GM18502 (cell line): ENCODE data around the gene ZNF581.

Experiments
- ATAC-seq: cut with Tn5 transposase; IDR thresholded peaks from one replicate; pipeline ENCODE4 v1.9.1; 2021; ENCODE audit warnings: mild to moderate bottlenecking; ENCODE audit not compliant: unreplicated experiment, poor library complexity

The ZNF581 gene

GRCh38 chr19:55643003-55643886 is at the start of gene ZNF581:
Gene ZNF581 (plus strand): TSS chr19:55643649. CDS start chr19:55644572, 923 bp downstream.
- no peak for ATAC-seq

DNA sequence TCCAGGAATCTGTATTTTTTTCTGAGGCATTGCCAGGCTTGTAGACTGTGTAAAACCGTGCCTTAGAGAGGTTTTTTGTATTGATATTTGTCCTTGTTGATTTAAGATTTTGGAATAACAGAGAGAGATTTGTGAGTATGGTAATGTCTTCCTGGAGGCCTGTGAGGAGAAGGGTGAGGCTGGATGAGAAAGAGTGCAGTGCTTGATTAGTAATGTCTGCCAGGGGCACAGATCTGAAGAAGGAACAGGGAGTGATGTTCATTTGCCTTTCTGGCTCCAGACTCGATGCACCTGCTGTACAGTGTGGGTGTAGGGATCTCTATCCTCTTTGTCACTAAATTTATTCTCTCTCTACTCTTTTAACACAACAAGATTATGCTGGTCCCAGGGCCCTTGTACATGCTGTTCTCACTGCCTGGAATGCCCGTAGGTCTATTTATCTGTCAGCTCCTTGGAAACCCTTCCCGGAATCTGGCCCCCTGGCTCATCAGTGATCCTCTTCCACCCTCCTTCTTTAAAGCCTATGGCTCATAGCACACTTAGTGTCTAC is 48.4 kb upstream of the ZNF581 start:
- ATAC-seq: no peak

DNA sequence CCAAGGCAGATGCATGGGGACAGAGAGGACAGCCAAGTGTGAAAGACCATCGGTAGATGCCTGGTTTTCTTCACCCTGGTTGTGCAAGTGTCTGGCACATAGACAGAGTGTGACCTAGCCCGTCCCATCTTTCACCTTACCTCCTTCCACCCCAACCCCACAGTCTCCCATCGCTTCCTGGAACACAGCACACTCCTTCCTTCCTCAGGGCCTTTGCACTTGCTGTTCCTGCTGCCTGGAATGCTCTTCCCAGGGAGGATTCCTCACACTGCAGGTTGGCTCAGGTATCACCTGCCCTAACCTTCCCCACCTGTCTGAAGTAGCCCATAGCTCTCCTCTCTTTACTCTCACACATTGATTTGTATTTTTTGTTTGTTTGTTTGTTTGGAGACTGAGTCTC is 47.1 kb upstream of the ZNF581 start:
- no peak for ATAC-seq

- ATAC-seq: no peak
These were observed 45.9 kb upstream of the ZNF581 start for GRCh38 chr19:55597501-55597921.

DNA sequence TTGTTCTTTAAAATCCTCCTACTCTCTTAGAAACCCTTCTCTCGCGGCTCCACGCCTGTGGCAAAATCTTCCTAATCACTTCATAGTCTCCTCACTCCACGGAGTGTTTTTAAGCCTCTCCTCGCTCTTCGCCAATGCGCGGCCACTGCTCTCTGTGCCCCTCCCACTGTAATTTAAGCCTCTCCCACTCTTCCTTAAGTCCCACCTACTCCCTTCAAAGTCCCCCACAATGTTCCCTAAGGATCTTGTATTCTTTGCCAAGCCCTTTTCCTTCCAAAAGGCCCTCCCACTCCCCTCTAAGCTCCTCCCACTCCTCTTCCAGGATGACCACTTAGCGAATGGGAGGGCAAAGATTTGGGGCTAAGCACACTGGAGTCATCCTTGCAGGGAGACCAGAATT is 45.4 kb upstream of the ZNF581 start:
- ATAC-seq: no peak

- peak; percentile 58 for ATAC-seq
These were observed 44.6 kb upstream of the ZNF581 start for GRCh38 chr19:55598719-55599467.

- peak; percentile 55 for ATAC-seq
These were observed 44.0 kb upstream of the ZNF581 start, which contains the start of gene FIZ1 for GRCh38 chr19:55599468-55599841. Gene FIZ1 (minus strand): TSS chr19:55599517. CDS start chr19:55597865, 1,652 bp downstream.

GRCh38 chr19:55599842-55600661 is 43.4 kb upstream of the ZNF581 start, which contains the start of gene ZNF524:
Gene ZNF524 (plus strand): TSS chr19:55600288. CDS start chr19:55602113, 1,825 bp downstream.
- ATAC-seq: peak; percentile 51

- ATAC-seq: no peak
These were observed 42.8 kb upstream of the ZNF581 start for GRCh38 chr19:55600662-55601028.

DNA sequence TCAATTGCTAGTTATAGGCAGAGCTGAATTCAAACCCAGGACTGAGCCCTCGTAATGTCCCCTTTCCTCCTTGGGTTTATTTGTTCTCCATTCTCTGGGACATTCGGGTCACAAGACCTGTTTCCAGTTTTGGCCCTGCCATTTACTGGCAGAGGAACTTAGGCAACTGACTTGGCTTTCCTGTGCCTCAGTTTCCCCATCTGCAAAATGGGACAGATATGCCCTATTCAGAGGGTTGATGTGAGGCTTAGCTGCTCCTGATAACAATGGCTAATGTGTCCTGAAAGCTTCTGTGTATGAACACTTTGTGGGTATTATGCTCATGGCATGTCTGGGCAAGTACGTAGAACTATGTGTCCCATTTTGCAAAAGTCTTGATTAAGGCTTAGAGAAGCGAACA is 42.4 kb upstream of the ZNF581 start:
- no peak for ATAC-seq

DNA sequence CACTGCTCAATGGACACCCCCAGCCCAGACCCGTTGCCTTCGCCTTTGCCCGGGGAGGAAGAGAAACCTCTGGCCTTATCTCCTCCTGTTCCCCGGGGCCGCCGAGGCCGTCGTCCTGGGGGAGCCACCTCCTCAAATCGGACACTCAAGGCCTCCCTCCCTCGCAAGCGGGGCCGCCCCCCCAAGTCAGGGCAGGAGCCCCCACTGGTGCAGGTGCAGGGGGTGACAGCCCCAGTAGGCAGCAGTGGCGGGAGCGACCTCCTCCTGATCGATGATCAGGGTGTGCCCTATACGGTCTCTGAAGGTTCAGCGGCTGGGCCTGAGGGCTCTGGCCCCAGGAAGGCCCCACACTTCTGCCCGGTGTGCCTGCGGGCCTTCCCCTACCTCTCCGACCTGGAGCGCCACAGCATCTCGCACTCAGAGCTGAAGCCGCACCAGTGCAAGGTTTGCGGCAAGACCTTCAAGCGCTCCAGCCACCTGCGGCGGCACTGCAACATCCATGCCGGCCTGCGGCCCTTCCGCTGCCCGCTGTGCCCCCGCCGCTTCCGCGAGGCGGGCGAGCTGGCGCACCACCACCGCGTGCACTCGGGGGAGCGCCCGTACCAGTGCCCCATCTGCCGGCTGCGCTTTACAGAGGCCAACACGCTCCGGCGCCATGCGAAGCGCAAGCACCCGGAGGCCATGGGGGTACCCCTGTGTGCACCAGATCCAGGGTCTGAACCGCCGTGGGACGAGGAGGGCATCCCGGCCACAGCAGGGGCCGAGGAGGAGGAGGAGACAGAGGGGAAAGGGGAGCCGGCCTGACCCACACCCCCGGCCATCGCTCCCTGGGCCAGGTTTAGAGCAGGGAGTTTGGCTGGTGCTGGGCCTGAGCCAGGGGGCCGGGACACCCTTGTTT is 41.1 kb upstream of the ZNF581 start:
- ATAC-seq: no peak

GRCh38 chr19:55603115-55603514 is 40.3 kb upstream of the ZNF581 start:
- no peak for ATAC-seq

GRCh38 chr19:55603581-55604292 is 39.7 kb upstream of the ZNF581 start:
- ATAC-seq: no peak

DNA sequence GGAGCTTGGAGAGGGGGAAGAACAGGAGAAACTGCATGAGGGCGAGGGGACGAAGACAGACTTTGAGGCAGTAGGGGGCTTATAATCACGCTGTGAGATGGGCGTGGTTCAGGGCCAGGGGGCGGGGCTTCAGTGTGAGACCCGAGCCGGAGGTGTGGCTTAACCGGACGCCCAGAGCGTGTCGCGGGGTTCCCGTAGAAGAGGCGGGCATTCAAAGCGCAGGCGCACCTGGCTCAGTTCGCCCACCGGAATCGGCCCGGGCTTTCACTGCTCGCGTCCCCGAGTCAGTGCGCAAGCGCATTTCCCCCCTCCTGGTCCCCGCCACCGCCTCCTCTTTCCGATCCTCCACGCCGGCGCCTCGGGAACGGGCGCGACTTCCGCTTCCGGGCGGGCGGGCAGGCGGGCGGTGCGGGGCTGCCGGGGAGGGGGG is 38.2 kb upstream of the ZNF581 start:
- peak; percentile 69 for ATAC-seq

GRCh38 chr19:55605637-55606470 is 37.6 kb upstream of the ZNF581 start, which contains the start of gene ZNF865:
Gene ZNF865 (plus strand): TSS chr19:55605647. CDS start chr19:55613619, 7,972 bp downstream.
- ATAC-seq: peak; percentile 30

DNA sequence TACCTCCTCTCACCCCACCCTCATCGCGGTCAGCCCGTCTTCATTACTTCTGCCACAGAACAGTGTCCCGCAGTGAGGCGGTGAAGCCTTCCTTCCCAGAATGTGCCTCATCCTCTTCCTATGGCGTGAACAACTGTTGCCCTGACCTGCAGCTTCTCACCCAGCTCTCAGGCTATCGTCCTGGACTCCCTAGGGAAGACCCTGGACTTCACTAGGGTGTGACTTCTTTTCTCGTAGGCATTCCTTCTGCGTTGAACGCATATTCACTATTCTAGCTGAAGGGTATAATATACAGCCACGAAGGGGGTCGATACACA is 37.0 kb upstream of the ZNF581 start:
- ATAC-seq: no peak

DNA sequence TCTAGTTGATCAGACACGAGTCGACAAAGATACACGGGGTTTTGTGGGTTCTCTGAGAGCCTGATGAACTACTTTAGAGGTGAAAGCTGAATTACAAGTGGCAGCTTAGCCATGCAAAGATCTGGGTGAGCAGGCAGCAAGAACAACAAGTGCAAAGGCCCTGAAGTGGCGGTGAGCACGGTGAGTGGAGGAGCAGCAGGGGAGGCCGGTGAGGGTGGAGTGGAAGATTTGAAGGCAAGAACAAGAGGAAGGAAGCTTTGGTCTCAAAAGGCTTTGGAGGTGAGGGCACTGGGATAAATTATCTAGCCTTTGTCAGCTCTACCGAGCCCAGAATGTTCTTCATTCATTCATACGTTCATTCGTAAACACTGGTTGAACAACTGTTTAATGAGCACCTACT is 36.6 kb upstream of the ZNF581 start:
- ATAC-seq: no peak

DNA sequence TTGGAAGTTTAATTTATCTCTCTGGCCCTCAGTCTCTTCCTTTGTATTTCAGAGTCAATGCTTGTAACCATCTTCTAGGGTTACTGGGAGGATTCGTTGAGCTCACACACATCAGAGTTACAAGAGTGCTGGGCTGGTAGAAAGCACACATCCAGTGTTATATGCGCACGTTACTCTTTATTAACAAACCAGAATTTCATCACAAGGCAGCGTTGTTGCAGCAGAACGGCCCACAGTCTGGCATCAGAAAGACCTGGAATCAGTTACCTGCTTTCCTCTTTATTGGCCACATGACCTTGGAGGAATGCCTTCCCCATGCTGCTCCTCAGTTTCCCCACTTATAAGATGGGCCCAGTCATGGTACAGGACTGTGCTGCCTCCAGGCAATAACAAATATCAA is 34.1 kb upstream of the ZNF581 start:
- ATAC-seq: no peak
